ENCODE measurements around the gene DIS3L2. TPM values are rescaled to one million over a fixed set of nuclear protein-coding genes. Genes with fewer than 3 reads are reported as not detected.

The DIS3L2 gene
- total and polyA plus RNA-seq, 2 of the 4 experiments (the other 2 are of a cell fraction): 14.7 to 19.2 TPM

- no peaks in the 10 kb centered on the region for H3K4me1 ChIP-seq (ENCODE audit: control insufficient read depth, insufficient read depth, low read length)
- H4K8ac ChIP-seq (ENCODE audit: low read depth in 2 of 2, low read length in 2 of 2): no peak overlapping the region
- no peak overlapping the region for H2AK5ac ChIP-seq (ENCODE audit: low read depth, low read length)
- no peaks in the 10 kb centered on the region for H3K27me3 ChIP-seq (ENCODE audit: control insufficient read depth, insufficient read depth, low read length)
- H4K20me1 ChIP-seq (ENCODE audit: insufficient read depth, low read length): no peaks in the 10 kb centered on the region
- H2BK120ac ChIP-seq (ENCODE audit: low read depth, low read length): no peak overlapping the region
- intact Hi-C loops (cut with micrococcal nuclease) (no loop called here), dilution Hi-C loops (cut with HindIII; ENCODE audit: low sequenced_read_pairs, unreplicated experiment) (no loop called here), in situ Hi-C loops (cut with MboI; ENCODE audit: low sequenced_read_pairs) (no loop called here)
- H4K91ac ChIP-seq (ENCODE audit: insufficient read depth, low read depth, low read length): no peak overlapping the region
- H3K4me2 ChIP-seq (ENCODE audit: low read depth, low read length): no peak overlapping the region
- peaks cover 10% of the 10 kb centered on the region for H3K36me3 ChIP-seq (ENCODE audit: control insufficient read depth, insufficient read depth, low read length)
- no peak for ATAC-seq (ENCODE audit: low read depth)
- H2AK9ac ChIP-seq (replicated peaks; ENCODE audit: low read depth, low read length, poor library complexity): no peak overlapping the region
- H2AFZ ChIP-seq (replicated peaks; ENCODE audit: low read length, poor library complexity): no peak overlapping the region
- no peak overlapping the region for H3K27ac ChIP-seq (ENCODE audit: insufficient read depth, low read length)
- H3K9me1 ChIP-seq (ENCODE audit: insufficient read depth, low read length): no peaks in the 10 kb centered on the region; the same call in 1 of the 2 replicates
- no peaks in the 10 kb centered on the region for H3K9me3 ChIP-seq (ENCODE audit: control insufficient read depth, insufficient read depth, low read length)
- no peak overlapping the region for H3K23ac ChIP-seq (ENCODE audit: low read depth, low read length)
- no TSS peak for BruUV-seq (replicated peaks)
- no peak overlapping the region for H3K4me3 ChIP-seq (ENCODE audit: insufficient read depth, low read depth, low read length)
- peak; percentile 57 for DNase-seq
- TF ChIP-seq BHLHE40 (IDR thresholded peaks at IDR 0.05; ENCODE audit: low read depth, low read length) (no peak), USF2 (IDR thresholded peaks at IDR 0.05; ENCODE audit: low read depth, low read length) (no peak), POLR2A (IDR thresholded peaks at IDR 0.05; ENCODE audit: low read depth, low read length) (no peak)
- no peak overlapping the region for H3K18ac ChIP-seq (ENCODE audit: low read depth, low read length)
- no peak overlapping the region for H2BK5ac ChIP-seq (ENCODE audit: low read depth, low read length, poor library complexity, severe bottlenecking)
- no peak overlapping the region for H3K14ac ChIP-seq (replicated peaks; ENCODE audit: low read depth, low read length)
- ChIA-PET POLR2A (ENCODE audit: unreplicated experiment) (interaction anchor here (0.7 kb wide), 1 partner anchor 14 kb away, joined by 3 read pairs; no protein-coding TSS in a partner anchor), CTCF (no interaction called here)
- H3K56ac ChIP-seq (ENCODE audit: extremely low read depth, insufficient read depth, low read length): no peak overlapping the region
- WGBS, 2 experiments (ENCODE audit: extremely low coverage in 2 of 2, insufficient read length in 1 of 2): 73% methylated on average over 2 of the region's 5 CpGs; no CpG with 5 or more reads in 1 of the 2 experiments
- H3K79me1 ChIP-seq (ENCODE audit: low read depth in 1 of 2, low read length in 2 of 2): 0 out of 4 replicates have a peak, but pooled peaks cover 0 to 4% of the 10 kb centered on the region in 2 experiments
- no peak overlapping the region for H3K9ac ChIP-seq (ENCODE audit: low read depth, low read length)
- no peak overlapping the region for H3K4ac ChIP-seq (ENCODE audit: low read depth, low read length)
- H2BK20ac ChIP-seq (ENCODE audit: low read depth, low read length): no peak overlapping the region
- H2BK15ac ChIP-seq (ENCODE audit: low read depth, low read length): no peak overlapping the region
- no peak overlapping the region for H4K5ac ChIP-seq (ENCODE audit: low read depth, low read length)
Measured at GRCh38 chr2:232214053-232214452, 252.5 kb downstream of the DIS3L2 start.
